Measurements from ENCODE around the gene PTPRN2.

PTPRN2 gene

DNA sequence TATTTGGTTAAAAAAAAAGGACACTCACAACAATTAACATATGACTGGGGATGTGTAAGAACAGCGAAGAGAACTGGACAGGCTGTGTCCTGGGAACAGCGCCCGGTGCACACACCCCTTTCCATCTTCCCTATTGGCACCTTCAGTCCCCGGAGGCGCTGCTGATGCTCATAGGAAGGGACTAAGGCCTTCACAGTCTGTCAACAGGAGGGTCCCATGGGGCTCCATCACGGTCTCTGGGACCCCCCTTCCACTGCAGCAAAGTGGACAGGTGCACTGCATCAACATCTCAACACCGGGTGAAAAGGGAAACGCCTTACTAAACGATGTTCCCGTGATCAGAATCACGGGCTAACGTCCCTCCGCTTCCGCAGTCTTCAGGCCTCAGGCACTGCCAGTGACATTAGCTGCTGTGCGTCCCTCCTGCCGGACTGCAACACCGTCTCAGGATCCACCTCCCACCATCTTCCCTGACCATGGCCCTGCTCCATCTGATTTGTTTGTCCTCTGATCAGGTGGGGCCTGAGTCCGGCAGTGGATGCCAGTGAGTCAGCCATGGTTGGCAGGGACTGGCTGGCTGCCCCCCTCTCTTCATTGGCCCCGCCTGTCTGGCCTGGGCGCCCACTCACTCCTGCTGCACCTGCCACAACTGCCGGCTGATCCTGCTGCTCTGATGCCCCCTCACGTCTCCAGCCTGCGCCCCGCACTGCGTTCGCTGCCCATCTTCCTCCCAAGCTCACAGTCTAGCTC lies 636.1 kb downstream of the PTPRN2 start:
- H3K4me3 ChIP-seq (ENCODE audit: low read depth, low read length) = no peak overlapping the region
- no peak for DNase-seq (ENCODE audit: low read depth)
- TF ChIP-seq, protein P1, sequence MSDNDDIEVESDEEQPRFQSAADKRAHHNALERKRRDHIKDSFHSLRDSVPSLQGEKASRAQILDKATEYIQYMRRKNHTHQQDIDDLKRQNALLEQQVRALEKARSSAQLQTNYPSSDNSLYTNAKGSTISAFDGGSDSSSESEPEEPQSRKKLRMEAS (IDR thresholded peaks at IDR 0.05; ENCODE audit: low read depth, low read length) = no peak
- TF ChIP-seq MYC (IDR thresholded peaks at IDR 0.05; ENCODE audit: low read depth, low read length) = no peak
- TF ChIP-seq, protein P2, sequence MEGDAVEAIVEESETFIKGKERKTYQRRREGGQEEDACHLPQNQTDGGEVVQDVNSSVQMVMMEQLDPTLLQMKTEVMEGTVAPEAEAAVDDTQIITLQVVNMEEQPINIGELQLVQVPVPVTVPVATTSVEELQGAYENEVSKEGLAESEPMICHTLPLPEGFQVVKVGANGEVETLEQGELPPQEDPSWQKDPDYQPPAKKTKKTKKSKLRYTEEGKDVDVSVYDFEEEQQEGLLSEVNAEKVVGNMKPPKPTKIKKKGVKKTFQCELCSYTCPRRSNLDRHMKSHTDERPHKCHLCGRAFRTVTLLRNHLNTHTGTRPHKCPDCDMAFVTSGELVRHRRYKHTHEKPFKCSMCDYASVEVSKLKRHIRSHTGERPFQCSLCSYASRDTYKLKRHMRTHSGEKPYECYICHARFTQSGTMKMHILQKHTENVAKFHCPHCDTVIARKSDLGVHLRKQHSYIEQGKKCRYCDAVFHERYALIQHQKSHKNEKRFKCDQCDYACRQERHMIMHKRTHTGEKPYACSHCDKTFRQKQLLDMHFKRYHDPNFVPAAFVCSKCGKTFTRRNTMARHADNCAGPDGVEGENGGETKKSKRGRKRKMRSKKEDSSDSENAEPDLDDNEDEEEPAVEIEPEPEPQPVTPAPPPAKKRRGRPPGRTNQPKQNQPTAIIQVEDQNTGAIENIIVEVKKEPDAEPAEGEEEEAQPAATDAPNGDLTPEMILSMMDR (IDR thresholded peaks at IDR 0.05; ENCODE audit: low read depth, low read length) = no peak
- no peak for TF ChIP-seq POLR2A (IDR thresholded peaks at IDR 0.05; ENCODE audit: extremely low read depth, insufficient read length)

DNA sequence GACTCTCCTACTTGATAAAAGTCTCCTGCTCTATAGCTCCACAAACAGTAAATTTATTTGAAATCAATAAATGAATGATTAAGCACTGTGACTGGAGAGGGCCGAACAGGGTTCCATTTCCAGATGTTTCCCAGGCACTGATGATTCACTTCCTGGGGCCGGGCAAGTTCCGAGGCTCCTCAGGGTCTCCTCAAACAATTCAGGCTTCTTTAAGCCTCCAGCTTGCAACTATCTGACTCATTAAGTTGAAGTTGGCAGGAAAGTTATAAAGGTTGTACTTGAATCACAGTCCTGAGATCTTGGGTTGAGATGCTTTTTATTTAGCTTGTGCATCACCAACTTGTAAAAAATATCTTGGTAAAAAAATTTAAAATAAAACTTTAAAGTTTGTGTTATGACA lies 637.9 kb downstream of the PTPRN2 start:
- H3K4me3 ChIP-seq (ENCODE audit: low read depth, low read length) = no peak overlapping the region
- TF ChIP-seq, protein P2 (IDR thresholded peaks at IDR 0.05; ENCODE audit: low read depth, low read length) = no peak
- TF ChIP-seq, protein P1 (IDR thresholded peaks at IDR 0.05; ENCODE audit: low read depth, low read length) = no peak
- TF ChIP-seq MYC (IDR thresholded peaks at IDR 0.05; ENCODE audit: low read depth, low read length) (no peak), POLR2A (IDR thresholded peaks at IDR 0.05; ENCODE audit: extremely low read depth, insufficient read length) (no peak)
- DNase-seq (ENCODE audit: low read depth) = no peak

DNA sequence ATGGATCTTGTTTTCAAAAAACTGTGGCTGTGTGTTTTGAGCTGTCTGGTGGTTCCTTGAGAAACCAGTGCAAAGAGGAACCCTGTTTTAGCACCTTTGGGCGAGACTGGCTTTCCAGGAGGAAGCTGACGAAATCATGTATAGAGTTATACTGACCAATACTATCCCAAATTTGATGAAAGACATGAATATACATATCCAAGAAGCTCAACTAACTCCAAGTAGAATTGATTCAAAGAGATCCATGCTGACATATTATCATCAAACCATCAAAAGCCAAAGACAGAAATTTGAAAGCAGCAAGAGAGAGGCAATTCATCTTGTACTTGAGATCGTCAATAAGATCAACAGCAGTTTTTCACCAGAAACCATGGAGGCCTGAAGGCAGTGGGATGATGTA lies 640.1 kb downstream of the PTPRN2 start:
- TF ChIP-seq, protein P1 (IDR thresholded peaks at IDR 0.05; ENCODE audit: low read depth, low read length) = no peak
- TF ChIP-seq MYC (IDR thresholded peaks at IDR 0.05; ENCODE audit: low read depth, low read length) (no peak), POLR2A (IDR thresholded peaks at IDR 0.05; ENCODE audit: extremely low read depth, insufficient read length) (no peak)
- TF ChIP-seq, protein P2 (IDR thresholded peaks at IDR 0.05; ENCODE audit: low read depth, low read length) = no peak
- no peak for DNase-seq (ENCODE audit: low read depth)
- no peak overlapping the region for H3K4me3 ChIP-seq (ENCODE audit: low read depth, low read length)

DNA sequence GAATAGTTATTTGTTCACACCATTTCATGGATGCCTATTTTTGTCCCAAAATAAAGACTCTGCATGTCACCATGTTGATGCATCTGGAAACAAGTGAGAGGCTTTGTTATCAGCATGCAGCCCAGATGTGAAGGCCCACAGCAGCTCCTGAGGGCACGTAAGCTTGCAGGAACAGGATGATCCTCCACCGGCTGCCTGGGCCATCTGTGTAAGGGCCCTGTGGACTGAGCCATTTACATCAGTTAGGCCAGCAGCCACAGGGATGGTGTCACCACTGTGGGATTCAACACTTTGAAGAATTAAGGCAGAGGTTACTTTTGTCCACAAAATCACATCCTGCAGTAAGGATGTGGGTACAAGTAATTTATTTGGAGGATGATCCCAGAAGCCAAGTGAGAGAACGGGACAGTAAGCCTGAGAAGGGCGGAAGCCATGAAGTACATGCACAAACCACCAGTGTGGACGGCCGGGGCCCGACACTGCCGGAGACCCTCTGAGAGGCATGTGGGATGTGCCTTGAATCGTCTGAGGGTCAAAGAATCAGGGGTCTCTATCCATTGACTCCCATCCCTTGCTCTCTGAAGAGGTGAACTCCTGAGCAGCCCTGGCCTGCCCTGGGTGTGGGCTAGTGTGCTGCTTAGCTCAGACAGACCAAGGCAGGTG lies 641.1 kb downstream of the PTPRN2 start:
- TF ChIP-seq, protein P2 (IDR thresholded peaks at IDR 0.05; ENCODE audit: low read depth, low read length) = no peak
- TF ChIP-seq POLR2A (IDR thresholded peaks at IDR 0.05; ENCODE audit: extremely low read depth, insufficient read length) (no peak), MYC (IDR thresholded peaks at IDR 0.05; ENCODE audit: low read depth, low read length) (no peak)
- TF ChIP-seq, protein P1 (IDR thresholded peaks at IDR 0.05; ENCODE audit: low read depth, low read length) = no peak
- DNase-seq (ENCODE audit: low read depth) = no peak
- no peak overlapping the region for H3K4me3 ChIP-seq (ENCODE audit: low read depth, low read length)

DNA sequence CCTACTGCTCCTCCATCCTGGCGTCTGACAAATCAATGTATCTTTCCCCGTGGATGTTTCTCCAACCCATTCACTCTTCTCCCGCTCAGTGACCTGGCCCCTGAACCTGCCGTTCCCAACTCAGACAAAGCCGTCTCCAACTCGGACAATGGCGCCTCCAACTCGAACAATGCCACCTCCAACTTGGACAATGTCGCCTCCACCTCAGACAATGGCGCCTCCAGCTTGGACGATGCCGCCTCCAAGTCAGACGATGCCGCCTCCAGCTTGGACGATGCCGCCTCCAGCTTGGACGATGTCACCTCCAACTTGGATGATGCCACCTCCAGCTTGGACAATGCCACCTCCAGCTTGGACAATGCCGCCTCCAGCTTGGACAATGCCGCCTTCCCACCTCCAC lies 642.2 kb downstream of the PTPRN2 start:
- no peak overlapping the region for H3K4me3 ChIP-seq (ENCODE audit: low read depth, low read length)
- TF ChIP-seq, protein P1 (IDR thresholded peaks at IDR 0.05; ENCODE audit: low read depth, low read length) = no peak
- no peak for TF ChIP-seq MYC (IDR thresholded peaks at IDR 0.05; ENCODE audit: low read depth, low read length)
- TF ChIP-seq POLR2A (IDR thresholded peaks at IDR 0.05; ENCODE audit: extremely low read depth, insufficient read length) = no peak
- no peak for DNase-seq (ENCODE audit: low read depth)

DNA sequence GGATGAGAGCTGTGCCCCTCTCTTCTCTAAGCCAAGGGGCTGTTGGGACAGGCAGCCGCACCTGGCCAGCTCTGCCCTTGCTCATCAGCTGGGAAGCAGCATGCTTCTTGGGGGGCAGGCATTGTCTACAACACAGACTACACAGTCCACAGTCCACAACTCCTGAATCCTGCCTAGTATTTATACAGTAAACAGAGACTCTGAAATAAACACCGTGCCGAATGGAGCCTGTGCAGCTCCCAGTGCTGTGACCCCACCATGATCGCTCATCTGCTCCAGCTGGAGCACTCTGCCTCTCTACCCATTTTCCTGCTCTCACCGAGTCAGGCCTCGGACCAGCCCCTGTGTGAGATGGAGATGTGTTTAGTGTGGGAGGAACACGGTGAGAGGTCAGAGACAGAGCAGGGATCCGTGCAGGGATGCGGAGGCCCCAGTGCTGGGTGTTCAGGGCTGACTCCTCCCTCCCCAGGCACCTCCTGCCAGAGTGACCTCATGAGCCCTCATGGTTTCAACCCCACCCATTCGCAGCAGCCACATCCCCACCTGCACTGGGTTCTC lies 642.8 kb downstream of the PTPRN2 start:
- no peak overlapping the region for H3K4me3 ChIP-seq (ENCODE audit: low read depth, low read length)
- TF ChIP-seq, protein P2 (IDR thresholded peaks at IDR 0.05; ENCODE audit: low read depth, low read length) = no peak
- TF ChIP-seq POLR2A (IDR thresholded peaks at IDR 0.05; ENCODE audit: extremely low read depth, insufficient read length) (no peak), MYC (IDR thresholded peaks at IDR 0.05; ENCODE audit: low read depth, low read length) (no peak)
- TF ChIP-seq, protein P1 (IDR thresholded peaks at IDR 0.05; ENCODE audit: low read depth, low read length) = no peak
- no peak for DNase-seq (ENCODE audit: low read depth)
